Measurements from ENCODE around the gene EPM2AIP1. TPM values are rescaled to one million over a fixed set of nuclear protein-coding genes. Genes with fewer than 3 reads are reported as not detected.

Gene EPM2AIP1
- total and polyA plus RNA-seq, 9 of the 15 experiments (the other 6 are each of a cell fraction or from before 2014, with no cell fraction given), result 6.7 to 44.8 (median 25.2) TPM

- TF ChIP-seq ZNF444 (CRISPR knock-in tag; IDR thresholded peaks at IDR 0.05) (no peak), TBL1XR1 (IDR thresholded peaks at IDR 0.05; ENCODE audit: low read length in 2 of 2) (no peak; a peak in 1 of 4 replicates), BDP1 (IDR thresholded peaks at IDR 0.05; ENCODE audit: insufficient read depth, insufficient read length) (no peak), SP2 (IDR thresholded peaks at IDR 0.05; ENCODE audit: extremely low read depth, low read depth, low read length, poor library complexity, severe bottlenecking) (no peak), ZNF518B (CRISPR knock-in tag; IDR thresholded peaks at IDR 0.05) (no peak), TAF1 (IDR thresholded peaks at IDR 0.05; ENCODE audit: control insufficient read depth, extremely low read depth, insufficient read depth, low read length, severe bottlenecking) (peak; percentile 93), HNRNPLL (IDR thresholded peaks at IDR 0.05; ENCODE audit: low read depth, low read length, poor library complexity, severe bottlenecking) (peak; percentile 91), SMARCA5 (IDR thresholded peaks at IDR 0.05) (no peak), POLR2AphosphoS5 (IDR thresholded peaks at IDR 0.05; ENCODE audit: control insufficient read depth, insufficient read depth, low read depth, low read length) (peak; percentile 94), ETV1 (tag; conservative IDR thresholded peaks at IDR 0.05; ENCODE audit: low read depth) (no peak), KLF10 (CRISPR knock-in tag; IDR thresholded peaks at IDR 0.05) (no peak), ZNF57 (CRISPR knock-in tag; IDR thresholded peaks at IDR 0.05) (0 out of 2 replicates have a peak, but pooled peaks have one; percentile 70), MED1 (CRISPR knock-in tag; IDR thresholded peaks at IDR 0.05; ENCODE audit: borderline replicate concordance) (no peak), CBX5 (IDR thresholded peaks at IDR 0.05; ENCODE audit: borderline replicate concordance, low read depth) (peak; percentile 40; the same call in 1 of the 2 replicates), RFX7 (CRISPR knock-in tag; IDR thresholded peaks at IDR 0.05) (no peak), SNIP1 (IDR thresholded peaks at IDR 0.05; ENCODE audit: low read depth) (no peak), SMARCB1 (IDR thresholded peaks at IDR 0.05; ENCODE audit: insufficient read length, low read depth) (no peak)
- TF ChIP-seq, protein P1, sequence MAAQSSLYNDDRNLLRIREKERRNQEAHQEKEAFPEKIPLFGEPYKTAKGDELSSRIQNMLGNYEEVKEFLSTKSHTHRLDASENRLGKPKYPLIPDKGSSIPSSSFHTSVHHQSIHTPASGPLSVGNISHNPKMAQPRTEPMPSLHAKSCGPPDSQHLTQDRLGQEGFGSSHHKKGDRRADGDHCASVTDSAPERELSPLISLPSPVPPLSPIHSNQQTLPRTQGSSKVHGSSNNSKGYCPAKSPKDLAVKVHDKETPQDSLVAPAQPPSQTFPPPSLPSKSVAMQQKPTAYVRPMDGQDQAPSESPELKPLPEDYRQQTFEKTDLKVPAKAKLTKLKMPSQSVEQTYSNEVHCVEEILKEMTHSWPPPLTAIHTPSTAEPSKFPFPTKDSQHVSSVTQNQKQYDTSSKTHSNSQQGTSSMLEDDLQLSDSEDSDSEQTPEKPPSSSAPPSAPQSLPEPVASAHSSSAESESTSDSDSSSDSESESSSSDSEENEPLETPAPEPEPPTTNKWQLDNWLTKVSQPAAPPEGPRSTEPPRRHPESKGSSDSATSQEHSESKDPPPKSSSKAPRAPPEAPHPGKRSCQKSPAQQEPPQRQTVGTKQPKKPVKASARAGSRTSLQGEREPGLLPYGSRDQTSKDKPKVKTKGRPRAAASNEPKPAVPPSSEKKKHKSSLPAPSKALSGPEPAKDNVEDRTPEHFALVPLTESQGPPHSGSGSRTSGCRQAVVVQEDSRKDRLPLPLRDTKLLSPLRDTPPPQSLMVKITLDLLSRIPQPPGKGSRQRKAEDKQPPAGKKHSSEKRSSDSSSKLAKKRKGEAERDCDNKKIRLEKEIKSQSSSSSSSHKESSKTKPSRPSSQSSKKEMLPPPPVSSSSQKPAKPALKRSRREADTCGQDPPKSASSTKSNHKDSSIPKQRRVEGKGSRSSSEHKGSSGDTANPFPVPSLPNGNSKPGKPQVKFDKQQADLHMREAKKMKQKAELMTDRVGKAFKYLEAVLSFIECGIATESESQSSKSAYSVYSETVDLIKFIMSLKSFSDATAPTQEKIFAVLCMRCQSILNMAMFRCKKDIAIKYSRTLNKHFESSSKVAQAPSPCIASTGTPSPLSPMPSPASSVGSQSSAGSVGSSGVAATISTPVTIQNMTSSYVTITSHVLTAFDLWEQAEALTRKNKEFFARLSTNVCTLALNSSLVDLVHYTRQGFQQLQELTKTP (IDR thresholded peaks at IDR 0.05; ENCODE audit: low read depth in 1 of 2, partially characterized antibody in 2 of 2), result peak in 1 of 2 experiments; percentile 67
- TF ChIP-seq, protein P2, sequence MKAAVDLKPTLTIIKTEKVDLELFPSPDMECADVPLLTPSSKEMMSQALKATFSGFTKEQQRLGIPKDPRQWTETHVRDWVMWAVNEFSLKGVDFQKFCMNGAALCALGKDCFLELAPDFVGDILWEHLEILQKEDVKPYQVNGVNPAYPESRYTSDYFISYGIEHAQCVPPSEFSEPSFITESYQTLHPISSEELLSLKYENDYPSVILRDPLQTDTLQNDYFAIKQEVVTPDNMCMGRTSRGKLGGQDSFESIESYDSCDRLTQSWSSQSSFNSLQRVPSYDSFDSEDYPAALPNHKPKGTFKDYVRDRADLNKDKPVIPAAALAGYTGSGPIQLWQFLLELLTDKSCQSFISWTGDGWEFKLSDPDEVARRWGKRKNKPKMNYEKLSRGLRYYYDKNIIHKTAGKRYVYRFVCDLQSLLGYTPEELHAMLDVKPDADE (conservative IDR thresholded peaks at IDR 0.05; ENCODE audit: control insufficient read depth, low read depth, low read length), result peak; percentile 54; the same call in 1 of the 2 replicates
These were observed at the start of gene EPM2AIP1 (continued) for GRCh38 chr3:36992806-36993325.
